ENCODE results near the gene PCNX3.

Gene PCNX3

GRCh38 chr11:65615229-65615949, at the start of gene PCNX3:
Gene PCNX3 (plus strand): TSS chr11:65615776. CDS start chr11:65616312, 536 bp downstream.
- peak; percentile 100 for DNase-seq (ENCODE audit: low read depth in 2 of 2)

DNA sequence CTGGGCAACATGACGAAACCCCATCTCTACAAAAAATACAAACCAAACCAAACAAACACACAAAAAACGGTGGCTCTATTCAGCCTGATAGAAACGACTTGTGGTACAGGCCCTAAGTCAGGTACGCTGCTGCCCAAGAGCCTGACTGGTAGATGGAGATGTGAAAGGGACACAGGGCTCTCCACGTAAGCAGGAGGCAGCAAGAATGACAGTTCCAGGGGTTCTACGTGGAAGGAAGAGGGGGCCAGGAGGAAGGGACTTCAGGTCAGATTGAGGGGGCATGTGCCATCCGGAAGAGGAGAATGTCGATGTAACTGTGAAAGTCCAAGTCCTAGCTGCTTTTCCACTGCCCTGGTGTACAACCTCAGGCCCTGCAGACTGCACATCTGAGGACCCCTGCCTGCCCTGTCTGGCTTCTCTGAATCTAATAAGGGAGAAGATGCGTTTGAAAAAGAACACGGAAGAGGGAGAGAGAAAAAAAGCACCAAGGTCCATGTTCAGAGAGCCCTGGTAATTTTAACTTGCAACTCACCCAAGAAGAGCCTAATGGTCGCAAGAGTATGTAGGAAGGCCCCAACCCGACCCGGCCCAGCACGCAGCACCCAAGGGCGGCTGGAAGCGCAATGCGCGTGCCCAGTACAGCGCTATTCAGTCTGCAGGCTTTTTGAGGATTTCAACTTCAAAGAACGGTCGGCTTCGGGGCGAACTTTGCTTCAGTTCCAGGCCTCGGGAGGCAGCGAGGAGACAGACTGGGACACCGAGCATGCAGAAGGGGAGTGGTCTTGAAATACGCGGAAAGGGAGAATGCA, 46.2 kb upstream of the PCNX3 start:
- DNase-seq (ENCODE audit: low read depth in 2 of 2), result no peak

GRCh38 chr11:65569973-65570918, 45.3 kb upstream of the PCNX3 start, which contains the start of gene ZNRD2:
Gene ZNRD2 (plus strand): TSS chr11:65570477. CDS start chr11:65570492, 15 bp downstream.
- DNase-seq (ENCODE audit: low read depth in 2 of 2), result peak; percentile 94 to 98

GRCh38 chr11:65571420-65571819, 44.2 kb upstream of the PCNX3 start:
- no peak for DNase-seq (ENCODE audit: low read depth in 2 of 2)

DNA sequence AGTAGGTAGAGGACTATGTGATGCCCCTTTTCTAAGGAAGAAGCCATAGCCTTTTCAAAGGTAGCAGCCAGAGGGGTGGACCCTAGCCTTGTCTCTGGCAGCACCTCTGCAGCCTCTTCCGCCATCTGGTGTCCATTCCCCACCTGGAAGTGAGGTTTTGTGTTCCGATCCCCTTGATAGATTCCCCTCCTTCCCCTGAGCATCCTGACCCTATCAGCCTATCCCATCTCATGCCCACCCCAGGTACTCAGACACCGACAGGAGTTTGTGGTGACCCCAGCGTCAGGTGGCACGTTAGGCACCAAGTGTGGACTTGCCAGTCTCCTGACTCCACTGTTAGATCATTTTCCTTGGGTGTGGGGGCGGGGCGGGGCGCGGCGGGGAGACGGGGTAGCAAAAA, 43.6 kb upstream of the PCNX3 start:
- no peak for DNase-seq (ENCODE audit: low read depth in 2 of 2)

DNA sequence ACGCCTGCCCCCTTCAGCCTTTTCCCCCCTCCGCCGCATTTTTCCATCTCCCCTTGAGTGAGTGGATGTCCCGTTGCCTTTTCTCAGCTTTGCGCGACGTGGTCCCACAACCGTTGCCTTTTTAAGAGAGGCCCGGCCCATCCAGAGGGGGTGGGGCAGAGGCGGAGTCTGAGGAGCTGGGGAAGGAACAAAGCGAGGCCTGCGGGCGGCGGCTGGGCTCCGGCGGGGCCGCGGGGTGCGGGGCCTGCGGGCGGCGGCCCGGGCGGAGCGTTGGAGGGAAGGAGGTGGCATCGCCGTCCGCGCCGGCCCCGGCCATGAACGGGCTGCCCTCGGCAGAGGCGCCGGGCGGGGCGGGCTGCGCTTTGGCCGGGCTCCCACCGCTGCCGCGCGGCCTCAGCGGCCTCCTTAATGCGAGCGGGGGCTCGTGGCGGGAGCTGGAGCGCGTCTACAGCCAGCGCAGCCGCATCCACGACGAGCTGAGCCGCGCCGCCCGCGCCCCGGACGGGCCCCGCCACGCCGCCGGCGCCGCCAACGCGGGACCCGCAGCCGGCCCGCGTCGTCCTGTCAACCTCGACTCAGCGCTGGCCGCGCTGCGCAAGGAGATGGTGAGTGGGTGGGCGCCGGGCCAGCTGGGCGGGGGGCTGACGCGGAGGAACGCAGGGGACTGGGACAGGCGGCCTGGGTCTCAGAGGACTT, 43.1 kb upstream of the PCNX3 start, which contains the start of gene FAM89B:
TSS of gene FAM89B (plus strand) at position 183 of the 696 bp plus-strand sequence. CDS start at position 315, 132 bp downstream.
- DNase-seq (ENCODE audit: low read depth in 2 of 2), result peak; percentile 75 to 77

DNA sequence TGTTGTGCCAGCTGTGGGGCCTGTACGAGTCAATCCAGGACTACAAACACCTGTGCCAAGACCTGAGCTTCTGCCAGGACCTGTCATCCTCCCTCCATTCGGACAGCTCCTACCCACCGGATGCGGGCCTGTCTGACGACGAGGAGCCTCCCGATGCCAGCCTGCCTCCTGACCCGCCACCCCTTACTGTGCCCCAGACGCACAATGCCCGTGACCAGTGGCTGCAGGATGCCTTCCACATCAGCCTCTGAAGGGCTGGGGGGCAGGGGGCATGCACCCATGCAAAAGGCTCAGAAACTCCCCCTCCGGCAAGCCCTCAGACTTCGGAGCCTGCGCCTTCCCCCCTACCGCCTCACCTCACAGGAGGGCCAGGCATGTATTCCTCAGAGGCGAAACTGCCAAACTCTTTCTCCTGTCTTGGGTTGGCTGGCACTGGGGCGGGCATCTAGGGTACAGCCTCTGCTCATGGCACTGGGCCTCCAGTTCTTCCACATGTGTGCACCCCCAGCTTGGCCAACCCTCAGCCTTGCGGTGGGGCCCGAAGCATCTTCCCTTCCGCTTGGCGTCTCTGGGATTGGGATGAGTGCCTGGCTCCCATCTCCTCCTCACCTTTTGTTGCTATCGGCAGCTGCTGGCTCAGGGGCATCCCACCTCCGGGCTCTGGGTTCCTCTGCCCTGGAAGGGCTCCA, 42.0 kb upstream of the PCNX3 start:
- no peak for DNase-seq (ENCODE audit: low read depth in 2 of 2)

DNA sequence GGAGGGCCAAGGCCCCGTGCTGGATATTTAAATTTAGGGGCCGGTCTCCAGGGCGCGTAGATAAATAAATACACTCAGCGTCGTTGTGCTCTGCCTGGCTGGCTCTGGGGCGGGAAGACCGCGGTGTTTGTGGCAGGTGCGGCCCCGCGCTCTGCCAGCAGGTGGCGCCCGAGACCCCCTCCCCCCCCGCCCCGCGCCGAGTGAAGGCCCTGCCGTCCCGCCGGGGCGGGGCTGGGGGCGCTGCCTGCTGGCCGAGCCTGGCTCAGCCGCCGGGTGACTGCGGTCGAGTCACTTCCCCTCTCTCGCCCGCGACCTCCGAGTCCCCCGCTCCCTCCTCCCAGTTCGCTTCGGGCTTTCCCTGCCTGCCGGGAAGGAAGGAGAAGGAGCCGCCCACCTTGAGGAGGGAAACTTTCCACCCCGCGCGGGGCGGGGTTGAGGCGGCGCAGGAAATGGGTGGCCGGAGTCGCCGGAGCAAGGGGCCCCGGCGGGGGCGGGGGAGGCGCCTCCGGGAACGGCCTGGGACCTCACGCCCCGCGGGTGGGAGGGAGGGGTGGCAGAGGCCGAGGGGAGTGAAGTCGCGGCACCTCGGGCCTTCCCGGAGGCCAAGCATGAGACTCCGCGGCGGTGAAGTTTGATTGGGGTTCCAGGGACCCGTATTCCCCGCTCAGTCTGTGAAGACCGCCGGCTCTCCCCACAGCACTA, 41.3 kb upstream of the PCNX3 start:
- peak; percentile 62 to 75 for DNase-seq (ENCODE audit: low read depth in 2 of 2)

- no peak for DNase-seq (ENCODE audit: low read depth in 2 of 2)
These were observed 40.6 kb upstream of the PCNX3 start for GRCh38 chr11:65574811-65575567.

- peak; percentile 49 for DNase-seq (ENCODE audit: low read depth in 2 of 2)
These were observed 39.9 kb upstream of the PCNX3 start, which contains the start of gene EHBP1L1 for GRCh38 chr11:65575568-65576231. Gene EHBP1L1 (plus strand): TSS chr11:65576053. CDS start chr11:65576303, 250 bp downstream.

- no peak for DNase-seq (ENCODE audit: low read depth in 2 of 2)
These were observed 39.2 kb upstream of the PCNX3 start for GRCh38 chr11:65576232-65576866.

DNA sequence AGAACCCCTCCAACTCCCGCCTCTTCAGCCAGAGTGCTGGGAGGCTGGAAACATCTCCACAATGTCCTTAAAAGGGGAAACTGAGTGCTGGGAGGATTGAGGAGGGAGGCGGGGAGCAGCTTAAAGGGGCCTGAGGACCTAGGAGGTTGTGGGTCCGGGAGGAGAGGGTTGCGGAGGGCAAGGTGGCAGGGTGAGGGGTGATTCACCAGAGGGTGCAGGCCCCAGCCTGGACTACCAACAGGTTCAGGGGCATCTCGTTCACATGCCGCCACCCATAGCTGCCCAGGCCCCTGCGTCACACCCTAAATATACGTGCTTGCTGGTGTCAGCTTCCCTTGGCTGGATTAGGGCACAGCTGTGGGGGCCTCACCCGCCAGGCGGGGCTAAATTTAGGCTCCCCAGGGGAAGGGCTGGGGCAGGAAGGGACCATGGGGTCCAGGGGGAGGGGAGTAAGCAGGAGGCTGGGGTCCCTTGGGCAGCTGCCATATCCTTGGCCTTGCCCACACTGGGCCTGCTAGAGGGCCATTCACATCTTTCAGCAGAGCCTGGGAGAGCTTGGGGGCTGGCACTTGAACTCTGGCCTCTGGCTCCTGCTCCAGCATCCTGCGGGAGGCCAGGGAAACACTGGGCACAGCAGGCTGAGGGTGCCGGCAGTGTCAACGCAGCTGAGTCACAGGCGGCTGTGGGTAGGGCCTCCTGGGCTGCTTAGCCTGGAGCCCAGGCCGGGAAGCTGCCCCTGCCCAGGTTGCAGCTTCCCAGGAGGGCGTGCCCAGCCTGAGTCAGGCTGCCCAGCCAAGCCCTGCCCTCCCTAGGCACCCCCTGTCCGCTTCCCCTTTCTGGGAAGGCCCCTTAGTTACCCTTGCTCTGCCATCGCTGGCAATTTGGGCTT, 38.5 kb upstream of the PCNX3 start:
- DNase-seq (ENCODE audit: low read depth in 2 of 2), result no peak

- no peak for DNase-seq (ENCODE audit: low read depth in 2 of 2)
These were observed 37.8 kb upstream of the PCNX3 start for GRCh38 chr11:65577756-65578109.

- DNase-seq (ENCODE audit: low read depth in 2 of 2), result no peak
These were observed 37.4 kb upstream of the PCNX3 start for GRCh38 chr11:65578134-65578533.

DNA sequence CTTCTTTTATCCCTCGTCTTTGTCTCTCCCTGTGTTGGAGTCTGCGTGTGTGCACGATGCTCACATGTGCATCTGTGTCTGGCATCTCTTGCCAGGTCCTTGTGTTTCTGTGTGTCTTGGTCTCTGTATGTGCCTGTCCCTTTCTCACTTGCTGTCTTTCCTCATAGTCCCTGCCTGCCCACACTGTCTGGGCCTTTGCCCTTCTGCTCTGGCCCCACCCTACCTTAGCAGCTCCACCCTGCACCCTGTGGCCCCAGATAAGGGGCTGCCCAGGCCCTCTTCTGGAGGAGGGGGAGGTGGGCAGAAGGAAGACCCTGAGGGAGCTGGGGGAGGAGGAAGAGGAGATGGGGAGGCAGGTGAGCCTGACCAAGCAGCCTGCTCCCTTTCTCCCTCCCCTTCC, 36.9 kb upstream of the PCNX3 start:
- DNase-seq (ENCODE audit: low read depth in 2 of 2), result no peak

DNA sequence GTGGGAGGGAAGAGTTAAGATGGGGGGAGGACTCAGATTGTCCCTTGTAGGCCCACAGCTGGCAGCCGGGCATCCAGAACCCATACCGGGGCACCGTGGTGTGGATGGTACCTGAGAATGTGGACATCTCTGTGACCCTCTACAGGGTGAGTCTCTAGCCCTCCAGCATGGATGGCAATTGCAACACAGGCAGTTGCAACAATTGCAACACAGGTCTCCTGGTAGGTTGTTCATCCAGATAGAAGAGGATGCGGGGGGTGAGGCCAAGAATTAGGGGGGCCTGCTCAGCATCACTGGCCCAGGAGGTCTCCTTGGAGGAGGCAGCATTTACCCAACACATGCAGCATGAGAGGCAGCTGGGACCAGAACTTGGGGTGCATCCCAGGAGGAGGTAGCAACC, 36.3 kb upstream of the PCNX3 start:
- no peak for DNase-seq (ENCODE audit: low read depth in 2 of 2)

All from activated CD8-positive, alpha-beta memory T cell treated with anti-CD3 and anti-CD28 coated beads for 4 hours (primary cell).